H1 (cell line): ENCODE data around the gene TRABD2B. TPM values are rescaled to one million over a fixed set of nuclear protein-coding genes. Genes with fewer than 3 reads are reported as not detected.

Experiments used
- BACH1 ChIP-seq: IDR thresholded peaks from 2 replicates; pipeline ENCODE4 v1.6.1; 2012; ENCODE audit warnings: low read length, improper control_type of control experiment
- BCL11A ChIP-seq, 2 experiments: IDR thresholded peaks; one replicate each; pipeline ENCODE4 v1.6.1; 2011; ENCODE audit warnings: low read depth in 2 of 2, low read length in 2 of 2, mild to moderate bottlenecking in 2 of 2
- CHD2 ChIP-seq: IDR thresholded peaks from 2 replicates; pipeline ENCODE4 v1.6.1; 2012; ENCODE audit warnings: low read length, improper control_type of control experiment
- CTBP2 ChIP-seq: IDR thresholded peaks from 2 replicates; pipeline ENCODE4 v1.7.0; 2011; ENCODE audit warnings: borderline replicate concordance, mild to moderate bottlenecking, moderate library complexity, mixed read lengths, low read length; ENCODE audit not compliant: insufficient read depth, insufficient read length
- HDAC6 ChIP-seq: IDR thresholded peaks from one replicate; pipeline ENCODE4 v1.7.1; 2012; ENCODE audit warnings: low read depth, mild to moderate bottlenecking, inconsistent platforms, low read length, moderate library complexity
- NANOG ChIP-seq: IDR thresholded peaks from 2 replicates; pipeline ENCODE4 v1.6.1; 2011; ENCODE audit warnings: low read length, low read depth, mild to moderate bottlenecking, inconsistent platforms; ENCODE audit not compliant: insufficient read depth, poor library complexity, severe bottlenecking
- SIRT6 ChIP-seq: IDR thresholded peaks from one replicate; pipeline ENCODE4 v1.7.1; 2012; ENCODE audit warnings: low read length, inconsistent platforms
- SP4 ChIP-seq: IDR thresholded peaks from 2 replicates; pipeline ENCODE4 v1.6.1; 2012; ENCODE audit warnings: low read length, inconsistent platforms
- TCF12 ChIP-seq: IDR thresholded peaks from 2 replicates; pipeline ENCODE4 v1.6.1; 2011; ENCODE audit warnings: low read depth, mild to moderate bottlenecking, low read length
- ZNF274 ChIP-seq: IDR thresholded peaks from 2 replicates; pipeline ENCODE4 v1.7.0; 2012; ENCODE audit warnings: low read length, borderline replicate concordance; ENCODE audit errors: extremely low read depth
- polyA plus RNA-seq, 7 experiments: library from polyadenylated mRNA; depleted of rRNA in 3 of 7; stranded (reverse) in 5 of 7; unstranded in 2 of 7; fragments of >200 nt in 5 of 7; fragments of 200-250 nt in 2 of 7; gene quantifications; 1 replicate in 5 of 7; 2 replicates in 1 of 7; 4 replicates in 1 of 7; pipeline versions ENCODE4 v1.2.1 to v1.2.3, GENCODE V29; 2011 to 2013; ENCODE audit warnings: missing spikeins in 2 of 7, mixed read lengths in 2 of 7
- total RNA-seq: library from RNA; stranded (reverse); fragmentation: NEBNext Ultra II Directional; extraction: Animal tissue kit (Norgen Biotek cat#: 25700); gene quantifications from 2 replicates; pipeline ENCODE4 v1.2.1, GENCODE V29; 2021
- TF ChIP-seq, protein P1 (sequence below): fragments of 300-600 bp; sonication (generic); IDR thresholded peaks from 2 replicates; pipeline ENCODE4 v1.7.1; 2012; ENCODE audit warnings: low read length, moderate library complexity, mild to moderate bottlenecking, inconsistent platforms; ENCODE audit not compliant: insufficient replicate concordance
- TF ChIP-seq, protein P2 (sequence below): IDR thresholded peaks from 2 replicates; pipeline ENCODE4 v1.6.1; 2012; ENCODE audit warnings: inconsistent platforms

Gene TRABD2B
- total and polyA plus RNA-seq, 2 of the 8 experiments (the other 6 are each of a cell fraction or from before 2014, with no cell fraction given) = 0.95 to 3.4 TPM

DNA sequence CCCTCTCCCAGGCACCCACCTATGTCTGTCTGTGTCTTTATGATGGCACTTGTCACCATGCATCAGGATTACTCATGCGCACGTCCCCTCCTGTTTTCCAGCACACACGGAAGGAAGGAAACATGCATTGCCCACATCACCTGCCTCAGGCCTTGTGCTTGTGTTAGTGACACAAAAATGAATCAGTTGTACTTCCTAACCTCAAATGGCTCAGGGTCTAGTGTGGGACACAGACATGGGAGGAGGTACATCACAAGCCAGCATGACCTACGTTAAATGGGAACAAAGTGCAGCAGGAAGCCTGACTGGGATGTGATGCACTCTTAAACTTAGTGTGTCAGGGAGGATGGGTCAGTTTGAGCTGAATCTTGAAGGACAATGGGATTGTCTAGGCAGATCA, 126.7 kb downstream of the TRABD2B start (continued):
- TF ChIP-seq, protein P1, sequence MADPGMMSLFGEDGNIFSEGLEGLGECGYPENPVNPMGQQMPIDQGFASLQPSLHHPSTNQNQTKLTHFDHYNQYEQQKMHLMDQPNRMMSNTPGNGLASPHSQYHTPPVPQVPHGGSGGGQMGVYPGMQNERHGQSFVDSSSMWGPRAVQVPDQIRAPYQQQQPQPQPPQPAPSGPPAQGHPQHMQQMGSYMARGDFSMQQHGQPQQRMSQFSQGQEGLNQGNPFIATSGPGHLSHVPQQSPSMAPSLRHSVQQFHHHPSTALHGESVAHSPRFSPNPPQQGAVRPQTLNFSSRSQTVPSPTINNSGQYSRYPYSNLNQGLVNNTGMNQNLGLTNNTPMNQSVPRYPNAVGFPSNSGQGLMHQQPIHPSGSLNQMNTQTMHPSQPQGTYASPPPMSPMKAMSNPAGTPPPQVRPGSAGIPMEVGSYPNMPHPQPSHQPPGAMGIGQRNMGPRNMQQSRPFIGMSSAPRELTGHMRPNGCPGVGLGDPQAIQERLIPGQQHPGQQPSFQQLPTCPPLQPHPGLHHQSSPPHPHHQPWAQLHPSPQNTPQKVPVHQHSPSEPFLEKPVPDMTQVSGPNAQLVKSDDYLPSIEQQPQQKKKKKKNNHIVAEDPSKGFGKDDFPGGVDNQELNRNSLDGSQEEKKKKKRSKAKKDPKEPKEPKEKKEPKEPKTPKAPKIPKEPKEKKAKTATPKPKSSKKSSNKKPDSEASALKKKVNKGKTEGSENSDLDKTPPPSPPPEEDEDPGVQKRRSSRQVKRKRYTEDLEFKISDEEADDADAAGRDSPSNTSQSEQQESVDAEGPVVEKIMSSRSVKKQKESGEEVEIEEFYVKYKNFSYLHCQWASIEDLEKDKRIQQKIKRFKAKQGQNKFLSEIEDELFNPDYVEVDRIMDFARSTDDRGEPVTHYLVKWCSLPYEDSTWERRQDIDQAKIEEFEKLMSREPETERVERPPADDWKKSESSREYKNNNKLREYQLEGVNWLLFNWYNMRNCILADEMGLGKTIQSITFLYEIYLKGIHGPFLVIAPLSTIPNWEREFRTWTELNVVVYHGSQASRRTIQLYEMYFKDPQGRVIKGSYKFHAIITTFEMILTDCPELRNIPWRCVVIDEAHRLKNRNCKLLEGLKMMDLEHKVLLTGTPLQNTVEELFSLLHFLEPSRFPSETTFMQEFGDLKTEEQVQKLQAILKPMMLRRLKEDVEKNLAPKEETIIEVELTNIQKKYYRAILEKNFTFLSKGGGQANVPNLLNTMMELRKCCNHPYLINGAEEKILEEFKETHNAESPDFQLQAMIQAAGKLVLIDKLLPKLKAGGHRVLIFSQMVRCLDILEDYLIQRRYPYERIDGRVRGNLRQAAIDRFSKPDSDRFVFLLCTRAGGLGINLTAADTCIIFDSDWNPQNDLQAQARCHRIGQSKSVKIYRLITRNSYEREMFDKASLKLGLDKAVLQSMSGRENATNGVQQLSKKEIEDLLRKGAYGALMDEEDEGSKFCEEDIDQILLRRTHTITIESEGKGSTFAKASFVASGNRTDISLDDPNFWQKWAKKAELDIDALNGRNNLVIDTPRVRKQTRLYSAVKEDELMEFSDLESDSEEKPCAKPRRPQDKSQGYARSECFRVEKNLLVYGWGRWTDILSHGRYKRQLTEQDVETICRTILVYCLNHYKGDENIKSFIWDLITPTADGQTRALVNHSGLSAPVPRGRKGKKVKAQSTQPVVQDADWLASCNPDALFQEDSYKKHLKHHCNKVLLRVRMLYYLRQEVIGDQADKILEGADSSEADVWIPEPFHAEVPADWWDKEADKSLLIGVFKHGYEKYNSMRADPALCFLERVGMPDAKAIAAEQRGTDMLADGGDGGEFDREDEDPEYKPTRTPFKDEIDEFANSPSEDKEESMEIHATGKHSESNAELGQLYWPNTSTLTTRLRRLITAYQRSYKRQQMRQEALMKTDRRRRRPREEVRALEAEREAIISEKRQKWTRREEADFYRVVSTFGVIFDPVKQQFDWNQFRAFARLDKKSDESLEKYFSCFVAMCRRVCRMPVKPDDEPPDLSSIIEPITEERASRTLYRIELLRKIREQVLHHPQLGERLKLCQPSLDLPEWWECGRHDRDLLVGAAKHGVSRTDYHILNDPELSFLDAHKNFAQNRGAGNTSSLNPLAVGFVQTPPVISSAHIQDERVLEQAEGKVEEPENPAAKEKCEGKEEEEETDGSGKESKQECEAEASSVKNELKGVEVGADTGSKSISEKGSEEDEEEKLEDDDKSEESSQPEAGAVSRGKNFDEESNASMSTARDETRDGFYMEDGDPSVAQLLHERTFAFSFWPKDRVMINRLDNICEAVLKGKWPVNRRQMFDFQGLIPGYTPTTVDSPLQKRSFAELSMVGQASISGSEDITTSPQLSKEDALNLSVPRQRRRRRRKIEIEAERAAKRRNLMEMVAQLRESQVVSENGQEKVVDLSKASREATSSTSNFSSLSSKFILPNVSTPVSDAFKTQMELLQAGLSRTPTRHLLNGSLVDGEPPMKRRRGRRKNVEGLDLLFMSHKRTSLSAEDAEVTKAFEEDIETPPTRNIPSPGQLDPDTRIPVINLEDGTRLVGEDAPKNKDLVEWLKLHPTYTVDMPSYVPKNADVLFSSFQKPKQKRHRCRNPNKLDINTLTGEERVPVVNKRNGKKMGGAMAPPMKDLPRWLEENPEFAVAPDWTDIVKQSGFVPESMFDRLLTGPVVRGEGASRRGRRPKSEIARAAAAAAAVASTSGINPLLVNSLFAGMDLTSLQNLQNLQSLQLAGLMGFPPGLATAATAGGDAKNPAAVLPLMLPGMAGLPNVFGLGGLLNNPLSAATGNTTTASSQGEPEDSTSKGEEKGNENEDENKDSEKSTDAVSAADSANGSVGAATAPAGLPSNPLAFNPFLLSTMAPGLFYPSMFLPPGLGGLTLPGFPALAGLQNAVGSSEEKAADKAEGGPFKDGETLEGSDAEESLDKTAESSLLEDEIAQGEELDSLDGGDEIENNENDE = no peak
- TF ChIP-seq BCL11A (IDR thresholded peaks at IDR 0.05; ENCODE audit: low read depth in 2 of 2, low read length in 2 of 2) (no peak), HDAC6 (no peak), SP4 (no peak), CHD2 (no peak), ZNF274 (no peak), SIRT6 (no peak), NANOG (no peak), BACH1 (no peak), TCF12 (no peak), CTBP2 (no peak)
- TF ChIP-seq, protein P2, sequence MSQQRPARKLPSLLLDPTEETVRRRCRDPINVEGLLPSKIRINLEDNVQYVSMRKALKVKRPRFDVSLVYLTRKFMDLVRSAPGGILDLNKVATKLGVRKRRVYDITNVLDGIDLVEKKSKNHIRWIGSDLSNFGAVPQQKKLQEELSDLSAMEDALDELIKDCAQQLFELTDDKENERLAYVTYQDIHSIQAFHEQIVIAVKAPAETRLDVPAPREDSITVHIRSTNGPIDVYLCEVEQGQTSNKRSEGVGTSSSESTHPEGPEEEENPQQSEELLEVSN = no peak
